GM18873 (cell line): Measurements from ENCODE around the gene BAHD1.

Source experiments
- ATAC-seq: cut with Tn5 transposase; IDR thresholded peaks from one replicate; pipeline ENCODE4 v1.9.1; 2021; ENCODE audit warnings: mild to moderate bottlenecking, moderate library complexity, moderate number of reproducible peaks; ENCODE audit not compliant: unreplicated experiment, low FRiP score

Gene BAHD1

DNA sequence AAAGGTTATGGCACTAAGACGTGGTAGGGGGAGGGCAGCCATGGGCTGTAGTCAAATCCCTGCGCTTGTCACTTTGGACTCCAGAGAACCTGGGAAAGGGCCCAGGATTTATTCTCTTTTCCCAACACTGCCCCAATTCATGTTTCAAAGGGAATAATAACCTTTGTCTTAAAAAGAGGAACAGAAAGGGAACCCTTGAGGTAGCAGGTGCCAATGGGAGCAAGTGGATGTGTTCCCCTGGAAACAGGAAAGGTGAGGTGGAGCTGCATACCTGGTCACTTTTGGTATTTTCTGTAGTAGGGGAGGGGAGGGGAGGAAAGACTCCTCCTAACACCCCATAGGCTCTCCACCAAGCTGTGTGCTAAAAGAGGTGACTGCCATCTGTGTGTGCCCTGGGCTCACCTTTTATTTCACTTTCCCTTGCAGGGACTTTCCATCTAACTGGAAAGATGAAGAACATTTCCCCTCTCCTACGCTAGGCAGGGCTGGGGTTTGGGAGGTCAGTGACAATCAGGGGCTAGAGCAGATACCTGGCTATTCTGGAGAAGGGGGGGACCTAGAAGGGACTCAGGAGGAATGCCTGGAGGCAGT, 23.9 kb downstream of the BAHD1 start:
- ATAC-seq: no peak

DNA sequence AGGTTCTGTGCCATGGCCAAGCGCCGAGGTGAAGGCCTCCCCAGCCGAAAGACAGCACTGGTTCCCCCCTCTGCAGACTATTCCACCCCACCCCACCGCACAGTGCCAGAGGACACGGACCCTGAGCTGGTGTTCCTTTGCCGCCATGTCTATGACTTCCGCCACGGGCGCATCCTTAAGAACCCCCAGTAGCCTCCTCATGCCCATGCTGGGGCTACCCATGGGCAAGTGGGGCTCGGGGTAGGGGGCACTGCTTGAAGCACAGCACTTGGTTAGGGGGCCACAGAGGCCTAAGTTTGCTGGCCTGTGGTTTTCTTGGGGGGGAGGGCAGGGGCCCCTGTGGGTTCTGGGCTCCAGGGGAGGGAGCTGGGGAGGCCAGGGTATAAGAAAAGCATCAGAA, 25.2 kb downstream of the BAHD1 start:
- no peak for ATAC-seq

GRCh38 chr15:40466426-40467260, 25.9 kb downstream of the BAHD1 start:
- no peak for ATAC-seq

DNA sequence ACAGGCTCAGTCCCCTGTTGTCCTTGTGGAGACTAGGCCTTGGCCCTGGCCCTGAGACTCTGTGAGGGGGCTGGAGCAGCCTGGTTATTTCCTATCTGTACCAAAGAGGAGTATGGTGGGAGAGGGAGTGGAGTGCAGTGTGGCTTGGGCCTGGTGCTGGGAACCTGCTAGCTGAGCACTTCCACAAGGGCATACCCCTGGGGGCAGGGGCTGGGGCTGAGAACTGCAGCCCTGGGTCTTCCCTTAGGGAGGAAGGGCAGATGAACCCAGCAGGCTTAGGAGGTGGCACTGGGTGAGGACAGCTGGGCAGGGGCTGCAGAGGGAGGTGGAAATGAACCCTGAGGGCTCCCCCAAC, 26.5 kb downstream of the BAHD1 start:
- no peak for ATAC-seq

- no peak for ATAC-seq
Measured at GRCh38 chr15:40468898-40469331, 28.2 kb downstream of the BAHD1 start.

DNA sequence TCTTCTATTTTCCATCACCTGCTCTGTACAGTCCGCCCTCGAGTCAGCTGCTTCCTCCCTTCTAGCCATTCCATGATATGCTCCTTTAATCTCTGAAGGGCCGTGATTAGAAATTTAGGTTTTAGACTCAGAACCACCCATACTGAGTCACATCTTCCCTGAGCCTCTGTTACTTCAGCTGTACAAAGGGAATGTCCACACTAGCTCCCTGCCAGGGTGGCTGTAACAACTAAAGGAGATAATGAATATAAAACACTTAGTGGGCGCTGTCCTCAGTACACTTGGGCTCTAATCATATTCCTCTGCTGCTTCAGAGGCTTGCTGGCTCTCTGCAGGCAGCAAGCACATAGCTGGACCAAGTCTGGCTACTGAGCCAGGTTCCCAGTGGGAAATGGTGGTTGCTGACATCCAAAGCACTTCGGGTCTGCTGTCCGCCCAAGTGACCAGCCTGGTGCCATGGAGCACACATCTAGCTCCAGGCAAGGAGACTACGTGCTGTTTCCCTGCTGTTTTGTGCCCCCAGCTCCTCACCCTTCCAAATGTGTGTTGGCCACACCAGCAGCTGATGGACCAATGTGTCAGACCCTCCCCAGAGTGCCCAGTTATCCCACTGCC, 29.1 kb downstream of the BAHD1 start:
- no peak for ATAC-seq

- no peak for ATAC-seq
Measured at GRCh38 chr15:40470423-40471104, 29.8 kb downstream of the BAHD1 start, which contains the start of gene CHST14. Gene CHST14 (plus strand): TSS chr15:40470984. CDS start chr15:40471214, 230 bp downstream.

DNA sequence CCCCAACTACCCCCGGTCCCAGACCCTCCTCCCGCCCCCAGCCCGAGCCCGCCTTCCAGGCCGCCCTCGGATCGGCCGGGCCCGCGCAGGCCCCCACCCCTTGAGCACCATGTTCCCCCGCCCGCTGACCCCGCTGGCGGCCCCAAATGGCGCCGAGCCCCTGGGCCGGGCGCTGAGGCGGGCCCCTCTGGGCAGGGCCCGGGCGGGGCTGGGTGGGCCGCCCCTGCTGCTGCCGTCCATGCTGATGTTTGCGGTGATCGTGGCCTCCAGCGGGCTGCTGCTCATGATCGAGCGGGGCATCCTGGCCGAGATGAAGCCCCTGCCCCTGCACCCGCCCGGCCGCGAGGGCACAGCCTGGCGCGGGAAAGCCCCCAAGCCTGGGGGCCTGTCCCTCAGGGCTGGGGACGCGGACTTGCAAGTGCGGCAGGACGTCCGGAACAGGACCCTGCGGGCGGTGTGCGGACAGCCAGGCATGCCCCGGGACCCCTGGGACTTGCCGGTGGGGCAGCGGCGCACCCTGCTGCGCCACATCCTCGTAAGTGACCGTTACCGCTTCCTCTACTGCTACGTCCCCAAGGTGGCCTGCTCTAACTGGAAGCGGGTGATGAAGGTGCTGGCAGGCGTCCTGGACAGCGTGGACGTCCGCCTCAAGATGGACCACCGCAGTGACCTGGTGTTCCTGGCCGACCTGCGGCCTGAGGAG, 30.5 kb downstream of the BAHD1 start:
- no peak for ATAC-seq

DNA sequence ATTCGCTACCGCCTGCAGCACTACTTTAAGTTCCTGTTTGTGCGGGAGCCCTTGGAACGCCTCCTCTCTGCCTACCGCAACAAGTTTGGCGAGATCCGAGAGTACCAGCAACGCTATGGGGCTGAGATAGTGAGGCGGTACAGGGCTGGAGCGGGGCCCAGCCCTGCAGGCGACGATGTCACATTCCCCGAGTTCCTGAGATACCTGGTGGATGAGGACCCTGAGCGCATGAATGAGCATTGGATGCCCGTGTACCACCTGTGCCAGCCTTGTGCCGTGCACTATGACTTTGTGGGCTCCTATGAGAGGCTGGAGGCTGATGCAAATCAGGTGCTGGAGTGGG, 31.0 kb downstream of the BAHD1 start:
- no peak for ATAC-seq

GRCh38 chr15:40472171-40472727, 31.5 kb downstream of the BAHD1 start:
- ATAC-seq: no peak

GRCh38 chr15:40474581-40474980, 33.8 kb downstream of the BAHD1 start:
- ATAC-seq: no peak

DNA sequence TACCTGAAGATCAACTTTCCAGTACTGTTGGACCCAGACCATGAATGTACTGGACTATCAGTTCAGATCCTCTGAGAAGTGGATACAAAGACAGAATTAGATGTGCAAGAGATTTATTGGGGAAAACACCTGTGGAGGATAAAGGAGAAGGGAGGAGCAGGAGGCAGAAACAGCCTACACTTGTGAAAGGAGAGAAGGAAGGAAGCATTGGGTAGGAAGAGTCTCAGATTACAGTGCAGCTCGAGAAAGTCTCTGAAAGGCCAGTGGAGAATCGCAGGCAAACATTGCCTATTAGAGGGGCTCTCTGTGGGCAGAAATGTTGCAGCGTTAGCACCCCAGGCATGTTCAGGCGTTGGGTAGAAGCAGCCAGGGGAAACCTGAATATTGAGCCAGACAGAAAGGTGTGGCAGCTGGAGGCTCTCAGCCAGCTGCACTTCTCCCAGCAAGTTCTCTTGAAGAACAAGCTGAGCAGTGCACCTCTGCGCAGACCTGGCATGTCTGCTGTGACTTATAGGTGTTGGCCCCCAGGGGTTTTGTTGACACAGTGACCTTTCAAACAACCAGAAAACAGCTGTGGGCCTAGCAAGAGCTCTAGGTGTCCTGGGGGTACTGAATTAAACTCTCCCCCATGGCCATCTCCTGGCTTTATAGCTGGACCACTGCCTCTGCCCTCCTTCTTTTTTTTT, 37.0 kb downstream of the BAHD1 start:
- no peak for ATAC-seq

GRCh38 chr15:40479024-40479423, 38.3 kb downstream of the BAHD1 start:
- ATAC-seq: no peak

DNA sequence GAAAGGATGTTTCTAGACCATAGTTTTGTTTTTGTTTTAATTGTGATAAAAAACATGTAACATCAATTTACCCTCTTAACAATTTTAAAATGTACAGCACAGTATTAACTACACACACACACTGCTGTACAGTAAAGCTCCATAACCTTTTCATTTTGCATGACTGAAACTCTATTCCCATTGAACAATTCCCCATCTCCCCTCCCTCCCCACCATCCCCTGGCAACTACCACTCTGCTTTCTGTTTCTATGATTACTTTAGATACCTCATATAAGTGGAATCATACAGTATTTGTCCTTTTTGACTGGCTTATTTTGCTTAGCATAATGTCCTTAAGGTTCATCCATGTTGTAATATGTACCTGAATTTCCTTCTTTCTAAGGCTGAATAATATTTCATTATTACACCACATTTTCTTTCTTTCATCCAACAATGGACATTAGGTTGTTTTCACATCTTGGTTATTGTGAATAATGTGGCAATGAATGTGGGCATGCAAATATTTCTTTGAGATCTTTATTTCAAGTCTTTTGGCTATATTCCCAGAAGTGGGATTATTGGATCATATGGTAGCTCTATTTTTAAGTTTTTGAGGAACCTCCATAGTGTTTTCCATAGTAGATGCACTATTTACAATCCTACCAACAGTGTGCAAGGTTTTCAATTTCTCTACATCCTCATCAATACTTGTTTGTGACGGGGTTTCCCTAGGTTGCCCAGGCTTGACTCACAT, 40.8 kb downstream of the BAHD1 start:
- no peak for ATAC-seq

DNA sequence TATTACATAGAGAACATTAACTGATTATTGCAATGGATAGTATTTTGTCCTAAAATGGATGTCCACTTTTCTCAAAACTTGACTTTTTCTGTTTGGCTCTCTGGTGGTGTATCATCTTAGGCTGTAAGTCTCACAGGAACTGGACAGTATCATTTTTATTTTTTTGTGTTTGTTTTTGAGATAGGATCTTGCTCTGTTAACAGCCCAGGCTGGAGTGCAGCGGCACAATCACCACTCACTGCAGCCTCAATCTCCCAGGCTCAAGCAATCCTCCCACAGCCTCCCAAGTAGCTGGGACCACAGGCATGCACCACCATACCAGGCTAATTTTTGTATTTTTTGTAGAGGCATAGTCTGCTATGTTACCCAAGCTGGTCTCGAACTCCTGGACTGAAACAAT, 43.2 kb downstream of the BAHD1 start:
- ATAC-seq: no peak

GRCh38 chr15:40486066-40486770, 45.5 kb downstream of the BAHD1 start:
- no peak for ATAC-seq

GRCh38 chr15:40487816-40488682, 47.3 kb downstream of the BAHD1 start:
- no peak for ATAC-seq
